Liver (tissue), 9 donors: ENCODE results near the gene B9D2. TPM values are rescaled to one million over a fixed set of nuclear protein-coding genes. Genes with fewer than 3 reads are reported as not detected.

ENCODE experiments used
- DNase-seq: peaks from one replicate; pipeline ENCODE4 v3.0.0-alpha.2; 2017; ENCODE audit warnings: low spot score
- H3K27ac ChIP-seq, 2 donors: one replicate each; pipeline ENCODE4 v1.7.0; 2013; ENCODE audit warnings: inconsistent platforms in 2 of 2, low read length in 2 of 2, control low read depth in 1 of 2, low read depth in 1 of 2, mild to moderate bottlenecking in 1 of 2
- H3K27me3 ChIP-seq, 4 donors: one replicate each; pipeline versions ENCODE4 v1.6.1 to v1.7.0; 2013; ENCODE audit warnings: low read length in 3 of 4, inconsistent platforms in 1 of 4, mild to moderate bottlenecking in 1 of 4, moderate library complexity in 1 of 4; ENCODE audit not compliant: control insufficient read depth in 4 of 4, insufficient read depth in 4 of 4
- H3K36me3 ChIP-seq, 4 donors: one replicate each; pipeline versions ENCODE4 v1.6.1 to v1.7.0; 2013; ENCODE audit warnings: low read length in 3 of 4, mild to moderate bottlenecking in 3 of 4, low read depth in 1 of 4, moderate library complexity in 1 of 4; ENCODE audit not compliant: control insufficient read depth in 4 of 4, insufficient read depth in 3 of 4
- H3K4me1 ChIP-seq, 4 donors: one replicate each; pipeline versions ENCODE4 v1.6.1 to v1.7.0; 2013; ENCODE audit warnings: low read length in 3 of 4, mild to moderate bottlenecking in 3 of 4, moderate library complexity in 1 of 4; ENCODE audit not compliant: control insufficient read depth in 4 of 4, insufficient read depth in 4 of 4
- H3K4me3 ChIP-seq, 3 donors: one replicate each; pipeline versions ENCODE4 v1.6.1 to v1.7.0; 2013; ENCODE audit warnings: low read length in 3 of 3, control low read depth in 1 of 3, low read depth in 1 of 3, mild to moderate bottlenecking in 1 of 3
- H3K9ac ChIP-seq, 2 donors: one replicate each; pipeline ENCODE4 v1.7.0; 2013; ENCODE audit warnings: low read length in 2 of 2, mild to moderate bottlenecking in 2 of 2, moderate library complexity in 2 of 2, control low read depth in 1 of 2, low read depth in 1 of 2
- H3K9me3 ChIP-seq, 4 donors: one replicate each; pipeline versions ENCODE4 v1.6.1 to v1.7.0; 2013; ENCODE audit warnings: low read length in 3 of 4; ENCODE audit not compliant: control insufficient read depth in 4 of 4
- ATF3 ChIP-seq: IDR thresholded peaks from 2 replicates; pipeline ENCODE4 v1.6.1; 2016; ENCODE audit warnings: antibody characterized with exemption
- CTCF ChIP-seq: fragments of 150-350 bp; IDR thresholded peaks from 2 replicates; pipeline ENCODE4 v1.5.1; 2017; ENCODE audit warnings: improper control_type of control experiment, low read depth, low read length; ENCODE audit not compliant: missing input control
- EGR1 ChIP-seq, 2 donors: IDR thresholded peaks; 2 replicates each; pipeline ENCODE4 v1.6.1; 2016 to 2018; ENCODE audit warnings: antibody characterized with exemption in 2 of 2, low read depth in 2 of 2
- FOXA1 ChIP-seq: IDR thresholded peaks from 2 replicates; pipeline ENCODE4 v1.6.1; 2016; ENCODE audit warnings: antibody characterized with exemption
- FOXA2 ChIP-seq: IDR thresholded peaks from 2 replicates; pipeline ENCODE4 v1.6.1; 2016; ENCODE audit warnings: antibody characterized with exemption
- GABPA ChIP-seq, 2 donors: IDR thresholded peaks in 1 of 2; conservative IDR thresholded peaks in 1 of 2; 2 replicates each; pipeline ENCODE4 v1.6.1; 2016; ENCODE audit warnings: antibody characterized with exemption in 2 of 2, mild to moderate bottlenecking in 1 of 2, moderate library complexity in 1 of 2
- HNF4A ChIP-seq, 2 donors: conservative IDR thresholded peaks; 2 replicates each; pipeline ENCODE4 v1.6.1; 2016; ENCODE audit warnings: antibody characterized with exemption in 2 of 2, mild to moderate bottlenecking in 2 of 2
- HNF4G ChIP-seq: IDR thresholded peaks from 2 replicates; pipeline ENCODE4 v1.6.1; 2016; ENCODE audit warnings: antibody characterized with exemption
- JUND ChIP-seq, 2 donors: IDR thresholded peaks; 2 replicates each; pipeline ENCODE4 v1.6.1; 2016; ENCODE audit warnings: antibody characterized with exemption in 2 of 2
- NR2F2 ChIP-seq: IDR thresholded peaks from 2 replicates; pipeline ENCODE4 v1.6.1; 2016; ENCODE audit warnings: antibody characterized with exemption
- RAD21 ChIP-seq, 2 donors: IDR thresholded peaks; 2 replicates each; pipeline ENCODE4 v1.6.1; 2016; ENCODE audit warnings: antibody characterized with exemption in 2 of 2, mild to moderate bottlenecking in 2 of 2
- REST ChIP-seq: IDR thresholded peaks from 2 replicates; pipeline ENCODE4 v1.6.1; 2016; ENCODE audit warnings: antibody characterized with exemption, mild to moderate bottlenecking
- RXRA ChIP-seq, 2 donors: IDR thresholded peaks; 2 replicates each; pipeline ENCODE4 v1.6.1; 2017 to 2018; ENCODE audit warnings: antibody characterized with exemption in 2 of 2, mild to moderate bottlenecking in 1 of 2
- SP1 ChIP-seq: IDR thresholded peaks from 2 replicates; pipeline ENCODE4 v1.6.1; 2018; ENCODE audit warnings: antibody characterized with exemption, mild to moderate bottlenecking
- YY1 ChIP-seq: IDR thresholded peaks from 2 replicates; pipeline ENCODE4 v1.6.1; 2016; ENCODE audit warnings: antibody characterized with exemption, mild to moderate bottlenecking
- WGBS: extraction: QIAGEN DNeasy Blood & Tissue Kit; methylation state at CpG from one replicate; pipeline ENCODE4 v1.1.7; 2013; 5-methylcytosine and 5-hydroxymethylcytosine counted together
- polyA plus RNA-seq, 2 donors: library from polyadenylated mRNA; stranded (reverse) in 1 of 2; unstranded in 1 of 2; fragments of 200-250 nt in 1 of 2; fragments of >200 nt in 1 of 2; fragmentation: Nextera tagmentation in 1 of 2; extraction: Ambion mirVana in 1 of 2; gene quantifications; one replicate each; pipeline versions ENCODE4 v1.2.1 to v1.2.3, GENCODE V29; 2013 to 2015
- total RNA-seq, 2 donors: library from RNA; depleted of rRNA; stranded (reverse); fragments of >200 nt; gene quantifications; one replicate each; pipeline ENCODE4 v1.2.3, GENCODE V29; 2014
- TF ChIP-seq, protein P1 (sequence below): IDR thresholded peaks from 2 replicates; pipeline ENCODE4 v1.6.1; 2016; ENCODE audit warnings: antibody characterized with exemption
- TF ChIP-seq, protein P2 (sequence below): IDR thresholded peaks from 2 replicates; pipeline ENCODE4 v1.6.1; 2016; ENCODE audit warnings: antibody characterized with exemption
- donor health status: healthy.
- donor health status: healthy.
- donor health status: healthy.
- donor health status: healthy.
- donor health status: healthy.

The B9D2 gene
- total and polyA plus RNA-seq, 4 donors = 2.4 to 3.7 (median 3.0) TPM

- peaks cover 0 to 16% (median 10%) of the 10 kb centered on the region in 4 donors for H3K4me1 ChIP-seq
Measured at GRCh38 chr19:41357746-41358145, 6.2 kb downstream of the B9D2 start.

DNA sequence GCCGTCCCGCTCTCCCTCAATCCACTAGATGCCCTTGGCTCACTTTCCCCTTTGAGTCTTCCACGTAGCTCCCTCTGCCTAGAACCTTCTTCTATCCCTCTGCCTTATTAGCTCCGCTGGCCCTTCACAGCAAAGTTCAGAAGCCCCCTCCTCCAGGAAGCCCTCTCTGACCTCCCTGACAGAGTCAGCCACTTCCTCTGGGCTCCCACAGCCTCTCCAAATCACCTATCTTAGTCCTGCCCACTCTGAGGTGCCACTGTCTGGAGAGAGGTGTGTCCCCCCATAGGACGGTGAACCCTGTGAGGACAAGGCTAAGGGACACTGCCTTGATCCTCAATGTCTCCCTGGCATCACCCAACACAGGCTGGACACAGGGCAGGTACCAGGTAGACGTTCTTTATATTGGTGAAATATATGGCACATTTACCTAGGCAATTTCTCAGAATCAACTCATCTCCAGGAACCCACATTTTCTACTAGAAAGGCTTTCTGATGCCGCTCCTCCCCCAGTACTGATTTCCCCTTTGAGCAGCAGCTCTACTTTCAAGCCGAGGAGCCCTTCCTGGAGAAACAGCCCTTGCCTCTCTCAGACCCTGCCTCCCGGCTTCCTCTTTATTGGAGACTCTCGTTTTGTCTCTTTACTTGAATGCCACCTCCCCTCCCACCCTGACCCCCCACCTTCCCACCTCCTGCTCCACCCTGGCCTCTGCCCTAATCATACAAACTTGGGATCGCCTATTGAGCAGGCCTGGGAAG, 6.8 kb downstream of the B9D2 start:
- WGBS = 85% methylated on average over 11 of the region's 11 CpGs
- Histone ChIP-seq H3K4me3 (no peak overlapping the region), H3K9me3 (no peaks in the 10 kb centered on the region), H3K27ac (no peak overlapping the region), H3K9ac (no peak overlapping the region), H3K27me3 (no peaks in the 10 kb centered on the region), H3K4me1 (peaks cover 0 to 19% (median 11%) of the 10 kb centered on the region in 4 donors), H3K36me3 (no peaks in the 10 kb centered on the region)
- no peak for DNase-seq
- no peak for TF ChIP-seq GABPA (IDR thresholded peaks at IDR 0.05 in 1 of 2, conservative IDR thresholded peaks at IDR 0.05 in 1 of 2)

More at GRCh38 chr19:41357746-41358145, 6.2 kb downstream of the B9D2 start:
- no peak for DNase-seq
- H3K9ac ChIP-seq = no peak overlapping the region
- no peak overlapping the region for H3K27ac ChIP-seq
- H3K4me3 ChIP-seq = no peak overlapping the region
- TF ChIP-seq RAD21 (IDR thresholded peaks at IDR 0.05) (no peak), RXRA (IDR thresholded peaks at IDR 0.05) (no peak), YY1 (no peak), NR2F2 (no peak), FOXA2 (no peak), ATF3 (no peak), JUND (IDR thresholded peaks at IDR 0.05) (no peak)
- TF ChIP-seq, protein P1, sequence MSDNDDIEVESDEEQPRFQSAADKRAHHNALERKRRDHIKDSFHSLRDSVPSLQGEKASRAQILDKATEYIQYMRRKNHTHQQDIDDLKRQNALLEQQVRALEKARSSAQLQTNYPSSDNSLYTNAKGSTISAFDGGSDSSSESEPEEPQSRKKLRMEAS = no peak
- H3K27me3 ChIP-seq = no peaks in the 10 kb centered on the region
- H3K9me3 ChIP-seq = no peaks in the 10 kb centered on the region
- no peaks in the 10 kb centered on the region for H3K36me3 ChIP-seq
- 93% methylated on average over 13 of the region's 13 CpGs for WGBS

- TF ChIP-seq CTCF (no peak), YY1 (no peak), SP1 (no peak), REST (no peak), ATF3 (no peak), FOXA2 (no peak), HNF4G (no peak), RAD21 (IDR thresholded peaks at IDR 0.05) (no peak), NR2F2 (no peak), HNF4A (conservative IDR thresholded peaks at IDR 0.05) (no peak), EGR1 (IDR thresholded peaks at IDR 0.05; ENCODE audit: low read depth in 2 of 2) (no peak), JUND (IDR thresholded peaks at IDR 0.05) (no peak), FOXA1 (no peak)
- TF ChIP-seq, protein P2, sequence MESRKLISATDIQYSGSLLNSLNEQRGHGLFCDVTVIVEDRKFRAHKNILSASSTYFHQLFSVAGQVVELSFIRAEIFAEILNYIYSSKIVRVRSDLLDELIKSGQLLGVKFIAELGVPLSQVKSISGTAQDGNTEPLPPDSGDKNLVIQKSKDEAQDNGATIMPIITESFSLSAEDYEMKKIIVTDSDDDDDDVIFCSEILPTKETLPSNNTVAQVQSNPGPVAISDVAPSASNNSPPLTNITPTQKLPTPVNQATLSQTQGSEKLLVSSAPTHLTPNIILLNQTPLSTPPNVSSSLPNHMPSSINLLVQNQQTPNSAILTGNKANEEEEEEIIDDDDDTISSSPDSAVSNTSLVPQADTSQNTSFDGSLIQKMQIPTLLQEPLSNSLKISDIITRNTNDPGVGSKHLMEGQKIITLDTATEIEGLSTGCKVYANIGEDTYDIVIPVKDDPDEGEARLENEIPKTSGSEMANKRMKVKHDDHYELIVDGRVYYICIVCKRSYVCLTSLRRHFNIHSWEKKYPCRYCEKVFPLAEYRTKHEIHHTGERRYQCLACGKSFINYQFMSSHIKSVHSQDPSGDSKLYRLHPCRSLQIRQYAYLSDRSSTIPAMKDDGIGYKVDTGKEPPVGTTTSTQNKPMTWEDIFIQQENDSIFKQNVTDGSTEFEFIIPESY = no peak
- TF ChIP-seq, protein P1 = no peak
Measured at GRCh38 chr19:41355802-41356201, 8.1 kb downstream of the B9D2 start.

More at GRCh38 chr19:41355802-41356201, 8.1 kb downstream of the B9D2 start:
- Histone ChIP-seq H3K9me3 (no peaks in the 10 kb centered on the region), H3K27me3 (no peaks in the 10 kb centered on the region), H3K4me1 (peaks cover 0 to 31% (median 19%) of the 10 kb centered on the region in 4 donors), H3K27ac (no peak overlapping the region), H3K4me3 (no peak overlapping the region), H3K36me3 (no peaks in the 10 kb centered on the region), H3K9ac (no peak overlapping the region)
- no peak for DNase-seq
- 79% methylated on average over 3 of the region's 3 CpGs for WGBS
